Heart right ventricle (tissue), 16 donors: ENCODE data around the gene TMPRSS11D. TPM values are rescaled to one million over a fixed set of nuclear protein-coding genes. Genes with fewer than 3 reads are reported as not detected.

Experiments used
- ATAC-seq, 8 donors: fragments of 200-7000 bp; cut with Tn5 transposase; one replicate each; pipeline ENCODE4 v1.9.1; 2020; ENCODE audit warnings: mild to moderate bottlenecking in 8 of 8, moderate library complexity in 8 of 8, moderate number of reproducible peaks in 1 of 8
- DNase-seq, 2 donors: peaks; one replicate each; pipeline ENCODE4 v3.0.0-alpha.2; 2020
- H3K27ac ChIP-seq, 10 donors: fragments of 200-600 bp; sonication (generic) in 2 of 10; one replicate each; pipeline versions ENCODE4 v1.5.0 to v1.8.0; 2020 to 2022; ENCODE audit warnings: mild to moderate bottlenecking in 3 of 10
- H3K27me3 ChIP-seq, 7 donors: fragments of 200-600 bp; one replicate each; pipeline ENCODE4 v1.8.0; 2021 to 2022; ENCODE audit warnings: mild to moderate bottlenecking in 2 of 7
- H3K36me3 ChIP-seq, 9 donors: fragments of 200-600 bp; sonication (generic) in 1 of 9; one replicate each; pipeline versions ENCODE4 v1.5.0 to v1.8.0; 2020 to 2022; ENCODE audit warnings: mild to moderate bottlenecking in 2 of 9
- H3K4me1 ChIP-seq, 9 donors: fragments of 200-600 bp; sonication (generic) in 1 of 9; one replicate each; pipeline versions ENCODE4 v1.5.0 to v1.8.0; 2020 to 2022; ENCODE audit warnings: mild to moderate bottlenecking in 4 of 9
- H3K4me3 ChIP-seq, 10 donors: fragments of 200-600 bp; sonication (generic) in 2 of 10; one replicate each; pipeline versions ENCODE4 v1.5.0 to v1.8.0; 2020 to 2022; ENCODE audit warnings: mild to moderate bottlenecking in 7 of 10, moderate library complexity in 2 of 10
- H3K9me3 ChIP-seq, 11 donors: fragments of 200-600 bp in 10 of 11; sonication (generic) in 2 of 11; one replicate each; pipeline versions ENCODE4 v1.5.0 to v1.8.0; 2013 to 2022; ENCODE audit warnings: mild to moderate bottlenecking in 2 of 11, control low read depth in 1 of 11, moderate library complexity in 1 of 11
- WGBS, 2 donors: extraction: QIAGEN DNeasy Blood & Tissue Kit; methylation state at CpG; one replicate each; pipeline ENCODE4 v1.1.7; 2013; ENCODE audit warnings: inconsistent platforms in 1 of 2; 5-methylcytosine and 5-hydroxymethylcytosine counted together
- intact Hi-C, 10 donors: fragments of 100-400 bp; cut with DNase I; formaldehyde crosslinking; loops; one replicate each; pipeline versions ENCODE4 v1.11.1 to v1.14.2; 2022
- polyA plus RNA-seq, 2 donors: library from polyadenylated mRNA; stranded (reverse); fragments of 200-250 nt; gene quantifications; one replicate each; pipeline ENCODE4 v1.2.3, GENCODE V29; 2013
- total RNA-seq, 10 donors: library from RNA; stranded (reverse); fragmentation: NEBNext Ultra II Directional in 3 of 10; extraction: Animal tissue kit (Norgen Biotek cat#: 25700) in 3 of 10; gene quantifications; one replicate each; pipeline versions ENCODE4 v1.2.1 to v1.2.4, GENCODE V29; 2021 to 2023
- TF ChIP-seq, protein P1 (sequence below), 9 donors: fragments of 200-600 bp; sonication (generic) in 2 of 9; IDR thresholded peaks; one replicate each; pipeline versions ENCODE4 v1.5.0 to v1.8.0; 2021 to 2022; ENCODE audit warnings: antibody characterized with exemption in 9 of 9, mild to moderate bottlenecking in 5 of 9, moderate library complexity in 1 of 9
- donor health status: Arrhythmogenic right ventricular cardiomyopathy.
- donor health status: ischemic (EF 13 %, LVEDD 7.1; RV severe dilation, severe dysfunction).
- donor health status: healthy with polysubstance abuse.
- donor health status: DM: no; HTN: yes; CAD: no.
- donor health status: DM: no; HTN: no; CAD: no.
- donor health status: ischemic (EF 25% LVEDD 6.9; RV normal size, moderate dysfunction).
- donor health status: ischemic (EF 25% LVEDD 5.7; RV mildly dilated, moderate dysfunction).
- donor health status: healthy.
- donor health status: DM: yes; HTN: yes; CAD: no.
- donor health status: Ischemic cardiomyopathy.
- donor health status: ischemic (EF 35%, LVEDD 5.7; RV mildly dilated, moderate dysfunction).
- donor health status: nonischemic (EF 11% LVEDD 7.7; RV severe dilation, severe dysfunction).
- donor health status: DM: yes; HTN: yes; CAD: no.
- donor health status: PGD.
- donor health status: ischemic (EF 29% LVEDD 5.4; RV normal size, mild dysfunction).
- donor health status: nonischemic (EF 23%, LVEDD 6.1; RV moderate dilation, normal function).

TMPRSS11D gene
- total and polyA plus RNA-seq, 12 donors = 0.03 TPM; not detected in 11

DNA sequence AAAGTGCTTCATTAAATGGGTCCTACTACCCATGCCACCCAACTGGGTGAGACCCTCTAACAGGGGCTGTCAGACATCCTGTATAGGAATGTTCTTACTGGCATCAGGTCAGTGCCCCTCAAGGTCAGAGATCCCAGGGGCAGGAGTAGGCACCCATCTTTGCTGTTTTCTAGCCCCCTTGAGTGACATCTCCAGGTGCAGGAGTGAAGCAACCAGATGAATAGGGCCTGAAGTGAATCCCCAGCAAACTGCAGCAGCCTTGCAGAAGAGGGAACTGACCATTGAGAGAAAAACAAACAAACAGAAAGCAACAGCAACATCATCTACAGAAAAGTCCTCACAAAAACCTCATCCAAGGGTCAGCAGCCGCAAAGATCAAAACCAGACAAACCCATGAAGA, 73.8 kb downstream of the TMPRSS11D start:
- no peak overlapping the region for H3K27ac ChIP-seq
- ATAC-seq (no peak), DNase-seq (no peak)
- TF ChIP-seq, protein P1, sequence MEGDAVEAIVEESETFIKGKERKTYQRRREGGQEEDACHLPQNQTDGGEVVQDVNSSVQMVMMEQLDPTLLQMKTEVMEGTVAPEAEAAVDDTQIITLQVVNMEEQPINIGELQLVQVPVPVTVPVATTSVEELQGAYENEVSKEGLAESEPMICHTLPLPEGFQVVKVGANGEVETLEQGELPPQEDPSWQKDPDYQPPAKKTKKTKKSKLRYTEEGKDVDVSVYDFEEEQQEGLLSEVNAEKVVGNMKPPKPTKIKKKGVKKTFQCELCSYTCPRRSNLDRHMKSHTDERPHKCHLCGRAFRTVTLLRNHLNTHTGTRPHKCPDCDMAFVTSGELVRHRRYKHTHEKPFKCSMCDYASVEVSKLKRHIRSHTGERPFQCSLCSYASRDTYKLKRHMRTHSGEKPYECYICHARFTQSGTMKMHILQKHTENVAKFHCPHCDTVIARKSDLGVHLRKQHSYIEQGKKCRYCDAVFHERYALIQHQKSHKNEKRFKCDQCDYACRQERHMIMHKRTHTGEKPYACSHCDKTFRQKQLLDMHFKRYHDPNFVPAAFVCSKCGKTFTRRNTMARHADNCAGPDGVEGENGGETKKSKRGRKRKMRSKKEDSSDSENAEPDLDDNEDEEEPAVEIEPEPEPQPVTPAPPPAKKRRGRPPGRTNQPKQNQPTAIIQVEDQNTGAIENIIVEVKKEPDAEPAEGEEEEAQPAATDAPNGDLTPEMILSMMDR (IDR thresholded peaks at IDR 0.05) = no peak
- no peaks in the 10 kb centered on the region for H3K4me1 ChIP-seq
- H3K27me3 ChIP-seq = no peaks in the 10 kb centered on the region
- 90% methylated on average over 1 of the region's 1 CpG for WGBS, 2 donors
- peaks cover 0 to 7% (median 0%) of the 10 kb centered on the region in 9 donors for H3K36me3 ChIP-seq
- H3K9me3 ChIP-seq = peaks cover 0 to 39% (median 13%) of the 10 kb centered on the region in 11 donors
- intact Hi-C loops = no loop called here
- H3K4me3 ChIP-seq = no peak overlapping the region

DNA sequence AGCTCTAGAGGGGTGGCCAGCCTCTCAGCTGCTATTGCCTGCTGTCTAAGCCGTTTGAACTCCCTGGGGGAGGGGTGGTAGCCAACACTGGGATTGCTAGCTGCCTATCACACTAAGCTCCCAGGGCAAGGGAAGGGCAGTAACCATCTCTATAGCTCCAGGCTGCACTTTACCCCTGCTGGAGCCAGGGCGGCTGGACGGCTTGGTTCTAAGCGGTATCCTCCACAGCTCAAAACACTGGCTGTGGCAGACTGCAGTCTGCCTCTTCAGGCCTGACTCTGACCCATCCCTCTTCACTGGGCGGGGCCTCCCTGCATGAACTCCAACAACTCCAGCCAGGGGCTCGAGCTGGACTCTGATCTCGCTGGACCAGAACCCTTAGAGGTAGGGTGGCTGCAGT, 74.3 kb downstream of the TMPRSS11D start:
- H3K9me3 ChIP-seq = peaks cover 0 to 34% (median 10%) of the 10 kb centered on the region in 11 donors
- DNase-seq (no peak), ATAC-seq (no peak)
- no peaks in the 10 kb centered on the region for H3K4me1 ChIP-seq
- 77 to 86% methylated on average over 7 of the region's 7 CpGs for WGBS, 2 donors
- no peak overlapping the region for H3K4me3 ChIP-seq
- H3K27me3 ChIP-seq = no peaks in the 10 kb centered on the region
- no peak overlapping the region for H3K27ac ChIP-seq
- TF ChIP-seq, protein P1 (IDR thresholded peaks at IDR 0.05) = no peak
- H3K36me3 ChIP-seq = peaks cover 0 to 7% (median 0%) of the 10 kb centered on the region in 9 donors
- intact Hi-C loops = no loop called here

- intact Hi-C loops = no loop called here
- H3K27ac ChIP-seq = no peak overlapping the region
- no peak overlapping the region for H3K4me3 ChIP-seq
- no peak for DNase-seq
- TF ChIP-seq, protein P1 (IDR thresholded peaks at IDR 0.05) = no peak
- no peaks in the 10 kb centered on the region for H3K36me3 ChIP-seq
- H3K9me3 ChIP-seq = no peaks in the 10 kb centered on the region
- no peak for ATAC-seq
- H3K4me1 ChIP-seq = no peaks in the 10 kb centered on the region
- H3K27me3 ChIP-seq = no peaks in the 10 kb centered on the region
Observed at GRCh38 chr4:67796810-67797209, 87.0 kb downstream of the TMPRSS11D start.

- no peak overlapping the region for H3K4me3 ChIP-seq
- no peak overlapping the region for H3K27ac ChIP-seq
- no peaks in the 10 kb centered on the region for H3K4me1 ChIP-seq
- H3K36me3 ChIP-seq = no peaks in the 10 kb centered on the region
- no peak for ATAC-seq
- no peaks in the 10 kb centered on the region for H3K9me3 ChIP-seq
- DNase-seq = no peak
- intact Hi-C loops = no loop called here
- H3K27me3 ChIP-seq = no peaks in the 10 kb centered on the region
- TF ChIP-seq, protein P1 (IDR thresholded peaks at IDR 0.05) = no peak
Observed at GRCh38 chr4:67790721-67791120, 93.1 kb downstream of the TMPRSS11D start.

- TF ChIP-seq, protein P1 (IDR thresholded peaks at IDR 0.05) = no peak
- DNase-seq (no peak), ATAC-seq (no peak)
- WGBS, 2 donors = 93 to 97% methylated on average over 2 of the region's 2 CpGs
- peaks cover 0 to 6% (median 0%) of the 10 kb centered on the region in 9 donors for H3K4me1 ChIP-seq
- H3K9me3 ChIP-seq = no peaks in the 10 kb centered on the region
- H3K27me3 ChIP-seq = no peaks in the 10 kb centered on the region
- no peaks in the 10 kb centered on the region for H3K36me3 ChIP-seq
- H3K4me3 ChIP-seq = no peak overlapping the region
- no peak overlapping the region for H3K27ac ChIP-seq
- intact Hi-C loops = no loop called here
Observed at GRCh38 chr4:67787311-67787710, 96.5 kb downstream of the TMPRSS11D start.
